Measurements from ENCODE around the gene EEFSEC.

DNA sequence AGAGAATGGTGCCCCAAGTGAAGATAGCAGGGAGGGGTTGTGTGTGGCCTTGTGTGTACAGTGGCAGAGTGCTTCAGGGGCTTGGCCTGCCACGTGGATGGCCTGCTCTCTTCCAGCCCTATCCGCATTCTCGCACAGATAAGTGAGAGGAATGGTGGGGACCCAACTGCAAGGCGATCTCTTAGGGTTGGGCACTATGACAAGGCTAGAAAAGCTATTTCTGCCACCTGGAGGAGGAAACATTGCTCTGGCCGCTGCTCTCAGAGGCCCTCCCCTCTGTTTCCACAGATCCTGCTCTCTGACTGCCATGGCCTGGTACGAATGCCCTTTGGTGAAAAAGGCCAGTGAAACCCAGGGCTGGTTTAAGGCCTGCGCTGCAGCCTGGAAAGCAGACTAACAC is 20.6 kb downstream of the EEFSEC start:
- TF ChIP-seq, protein P1, sequence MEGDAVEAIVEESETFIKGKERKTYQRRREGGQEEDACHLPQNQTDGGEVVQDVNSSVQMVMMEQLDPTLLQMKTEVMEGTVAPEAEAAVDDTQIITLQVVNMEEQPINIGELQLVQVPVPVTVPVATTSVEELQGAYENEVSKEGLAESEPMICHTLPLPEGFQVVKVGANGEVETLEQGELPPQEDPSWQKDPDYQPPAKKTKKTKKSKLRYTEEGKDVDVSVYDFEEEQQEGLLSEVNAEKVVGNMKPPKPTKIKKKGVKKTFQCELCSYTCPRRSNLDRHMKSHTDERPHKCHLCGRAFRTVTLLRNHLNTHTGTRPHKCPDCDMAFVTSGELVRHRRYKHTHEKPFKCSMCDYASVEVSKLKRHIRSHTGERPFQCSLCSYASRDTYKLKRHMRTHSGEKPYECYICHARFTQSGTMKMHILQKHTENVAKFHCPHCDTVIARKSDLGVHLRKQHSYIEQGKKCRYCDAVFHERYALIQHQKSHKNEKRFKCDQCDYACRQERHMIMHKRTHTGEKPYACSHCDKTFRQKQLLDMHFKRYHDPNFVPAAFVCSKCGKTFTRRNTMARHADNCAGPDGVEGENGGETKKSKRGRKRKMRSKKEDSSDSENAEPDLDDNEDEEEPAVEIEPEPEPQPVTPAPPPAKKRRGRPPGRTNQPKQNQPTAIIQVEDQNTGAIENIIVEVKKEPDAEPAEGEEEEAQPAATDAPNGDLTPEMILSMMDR (conservative IDR thresholded peaks at IDR 0.05; ENCODE audit: low read depth, low read length): no peak
- TF ChIP-seq EZH2phosphoT487 (IDR thresholded peaks at IDR 0.05; ENCODE audit: borderline replicate concordance, low read length): no peak
- TF ChIP-seq EZH2 (IDR thresholded peaks at IDR 0.05; ENCODE audit: low read length, unreplicated experiment): no peak

Data from PC-3 (cell line).